ENCODE data around the gene LRRC23.

LRRC23 gene

GRCh38 chr12:6928703-6929407, 24.2 kb downstream of the LRRC23 start:
- no peak for DNase-seq

- no peak for DNase-seq
Observed at GRCh38 chr12:6929466-6930452, 25.1 kb downstream of the LRRC23 start.

GRCh38 chr12:6932766-6933165, 28.1 kb downstream of the LRRC23 start:
- no peak for DNase-seq

- no peak for DNase-seq
Observed at GRCh38 chr12:6934110-6934509, 29.5 kb downstream of the LRRC23 start.

- peak; percentile 18 for DNase-seq
Observed at GRCh38 chr12:6935371-6936193, 31.0 kb downstream of the LRRC23 start.

GRCh38 chr12:6936194-6936635, 31.6 kb downstream of the LRRC23 start:
- DNase-seq, result no peak

- DNase-seq, result peak; percentile 72
Observed at GRCh38 chr12:6936636-6937480, 32.2 kb downstream of the LRRC23 start.

- peak; percentile 91 for DNase-seq
Observed at GRCh38 chr12:6937481-6938352, 33.1 kb downstream of the LRRC23 start.

GRCh38 chr12:6938353-6939190, 34.0 kb downstream of the LRRC23 start:
- no peak for DNase-seq

GRCh38 chr12:6939191-6939540, 34.5 kb downstream of the LRRC23 start:
- DNase-seq, result no peak

GRCh38 chr12:6941267-6941666, 36.6 kb downstream of the LRRC23 start:
- DNase-seq, result no peak

GRCh38 chr12:6941782-6942181, 37.2 kb downstream of the LRRC23 start:
- no peak for DNase-seq

- DNase-seq, result no peak
Observed at GRCh38 chr12:6942331-6942665, 37.7 kb downstream of the LRRC23 start.

- peak; percentile 67 for DNase-seq
Observed at GRCh38 chr12:6943389-6943721, 38.7 kb downstream of the LRRC23 start.

- DNase-seq, result peak; percentile 50
Observed at GRCh38 chr12:6943722-6944380, 39.2 kb downstream of the LRRC23 start, which contains the start of the genes C12orf57 and RNU7-1. TSS of gene C12orf57 (plus strand) at chr12:6944022. CDS start at chr12:6944122, 100 bp downstream. TSS of gene RNU7-1 (plus strand) at chr12:6943816.

- DNase-seq, result peak; percentile 85
Observed at GRCh38 chr12:6944381-6945186, 40.0 kb downstream of the LRRC23 start.

- no peak for DNase-seq
Observed at GRCh38 chr12:6945613-6946012, 41.0 kb downstream of the LRRC23 start.

GRCh38 chr12:6946033-6946919, 41.7 kb downstream of the LRRC23 start:
- peak; percentile 60 for DNase-seq

Measured in activated CD8-positive, alpha-beta memory T cell treated with anti-CD3 and anti-CD28 coated beads, Interleukin-2, amount 50 U/mL, for 4 hours (primary cell).